GM23338 (cell line): ENCODE results near the gene GSTA1. TPM values are rescaled to one million over a fixed set of nuclear protein-coding genes. Genes with fewer than 3 reads are reported as not detected.
"Not testable (repeated sequence)": the region's sequence is repeated elsewhere in the genome, so short reads cannot be mapped to it uniquely, and the experiment has no call there.

Source experiments
- ATAC-seq: fragments of 200-7000 bp; cut with Tn5 transposase; 3 replicates; pipeline ENCODE4 v1.9.1; 2020
- DNase-seq: peaks from one replicate; pipeline ENCODE4 v3.0.0-alpha.2; 2015; ENCODE audit warnings: low spot score
- H2AFZ ChIP-seq: fragments of 200-600 bp; sonication (generic); 2 replicates; pipeline ENCODE4 v1.8.0; 2016; ENCODE audit warnings: antibody characterized with exemption, mild to moderate bottlenecking, moderate library complexity
- H3F3A ChIP-seq: fragments of 200-600 bp; sonication (generic); replicated peaks from 2 replicates; pipeline ENCODE4 v1.8.0; 2017; ENCODE audit warnings: antibody characterized with exemption, mixed run types, low read depth
- H3K27ac ChIP-seq: fragments of 200-600 bp; sonication (generic); 2 replicates; pipeline ENCODE4 v1.6.1; 2016; ENCODE audit warnings: low read depth
- H3K27me3 ChIP-seq: fragments of 200-600 bp; sonication (generic); 2 replicates; pipeline ENCODE4 v1.8.0; 2016; ENCODE audit warnings: mild to moderate bottlenecking, mixed run types, moderate library complexity; ENCODE audit not compliant: insufficient read depth
- H3K36me3 ChIP-seq: fragments of 200-600 bp; sonication (generic); 2 replicates; pipeline ENCODE4 v1.8.0; 2016; ENCODE audit warnings: mild to moderate bottlenecking; ENCODE audit not compliant: insufficient read depth
- H3K4me1 ChIP-seq: fragments of 200-600 bp; sonication (generic); 2 replicates; pipeline ENCODE4 v1.8.0; 2016; ENCODE audit warnings: mild to moderate bottlenecking, moderate library complexity; ENCODE audit not compliant: insufficient read depth
- H3K4me2 ChIP-seq: fragments of 200-600 bp; sonication (generic); 2 replicates; pipeline ENCODE4 v1.7.1; 2017; ENCODE audit warnings: mixed run types
- H3K4me3 ChIP-seq: fragments of 200-600 bp; sonication (generic); 2 replicates; pipeline ENCODE4 v1.6.1; 2016; ENCODE audit warnings: mixed run types
- H3K79me2 ChIP-seq: fragments of 200-600 bp; sonication (generic); replicated peaks from 2 replicates; pipeline ENCODE4 v1.8.0; 2017; ENCODE audit warnings: mild to moderate bottlenecking; ENCODE audit not compliant: insufficient read depth
- H3K9me2 ChIP-seq: fragments of 200-600 bp; sonication (generic); 2 replicates; pipeline ENCODE4 v1.8.0; 2017; ENCODE audit not compliant: insufficient read depth
- H4K20me1 ChIP-seq: fragments of 200-600 bp; sonication (generic); replicated peaks from 2 replicates; pipeline ENCODE4 v1.8.0; 2017; ENCODE audit warnings: mild to moderate bottlenecking; ENCODE audit not compliant: insufficient read depth
- H3K27ac Mint-ChIP-seq: 2 replicates; pipeline ENCODE4 v1.8.0; 2020; ENCODE audit warnings: inconsistent platforms, mild to moderate bottlenecking, moderate library complexity, mixed read lengths
- H3K27me3 Mint-ChIP-seq: 3 replicates; pipeline ENCODE4 v1.8.0; 2022; ENCODE audit warnings: low read depth, mild to moderate bottlenecking, moderate library complexity, mixed read lengths, inconsistent platforms; ENCODE audit not compliant: insufficient read depth, poor library complexity
- H3K36me3 Mint-ChIP-seq: 3 replicates; pipeline ENCODE4 v1.8.0; 2021; ENCODE audit warnings: low read depth, mild to moderate bottlenecking, inconsistent platforms, moderate library complexity, mixed read lengths
- H3K4me1 Mint-ChIP-seq: 3 replicates; pipeline ENCODE4 v1.8.0; 2020; ENCODE audit warnings: mild to moderate bottlenecking, inconsistent platforms, mixed read lengths
- H3K4me3 Mint-ChIP-seq: 3 replicates; pipeline ENCODE4 v1.8.0; 2021; ENCODE audit warnings: moderate library complexity, mild to moderate bottlenecking, inconsistent platforms, mixed read lengths
- H3K9me3 Mint-ChIP-seq: 3 replicates; pipeline ENCODE4 v1.8.0; 2020; ENCODE audit warnings: moderate library complexity, mild to moderate bottlenecking, inconsistent platforms, mixed read lengths
- CREB1 ChIP-seq: fragments of 250-450 bp; sonication (Bioruptor Pico); IDR thresholded peaks from 2 replicates; pipeline ENCODE4 v1.5.0; 2020; ENCODE audit warnings: low read depth, mild to moderate bottlenecking, moderate library complexity
- EZH2phosphoT487 ChIP-seq: fragments of 200-600 bp; sonication (generic); IDR thresholded peaks from one replicate; pipeline ENCODE4 v1.8.1; 2018; ENCODE audit warnings: antibody characterized with exemption; ENCODE audit not compliant: unreplicated experiment
- ZNF114 ChIP-seq: fragments of 250-450 bp; sonication (Bioruptor Pico); IDR thresholded peaks from 2 replicates; pipeline ENCODE4 v1.5.0; 2020; ENCODE audit warnings: mild to moderate bottlenecking, moderate library complexity
- ZNF331 ChIP-seq: fragments of 250-450 bp; sonication (Bioruptor Pico); IDR thresholded peaks from 2 replicates; pipeline ENCODE4 v1.5.0; 2020; ENCODE audit warnings: low read depth, mild to moderate bottlenecking, moderate library complexity
- long read RNA-seq: library from polyadenylated mRNA; unstranded; transcript quantifications from one replicate; pipeline ENCODE4 v2.0.0, GENCODE V29; 2020; ENCODE audit not compliant: unreplicated experiment
- polyA plus RNA-seq: library from polyadenylated mRNA; unstranded; fragments of >200 nt; fragmentation: Nextera tagmentation; extraction: Ambion mirVana; gene quantifications from 2 replicates; pipeline ENCODE4 v1.2.1, GENCODE V29; 2016
- total RNA-seq: library from RNA; depleted of rRNA; stranded (reverse); fragments of >200 nt; shearing (Covaris generic); gene quantifications from 2 replicates; pipeline ENCODE4 v1.2.3, GENCODE V29; 2014; rRNA removed
- TF ChIP-seq, protein P1 (sequence below), 2 experiments: fragments of 200-600 bp in 1 of 2; sonication (generic) in 1 of 2; conservative IDR thresholded peaks; 2 replicates each; pipeline versions ENCODE4 v1.5.1 to v1.6.1; 2016 to 2017; ENCODE audit warnings: antibody characterized with exemption in 2 of 2, low read depth in 2 of 2, mild to moderate bottlenecking in 2 of 2, moderate library complexity in 1 of 2
- TF ChIP-seq, protein P2 (sequence below): fragments of 250-450 bp; sonication (Bioruptor Pico); IDR thresholded peaks from 2 replicates; pipeline ENCODE4 v1.5.0; 2020; ENCODE audit warnings: mild to moderate bottlenecking, moderate library complexity
- TF ChIP-seq, protein P3 (sequence below): IDR thresholded peaks from 2 replicates; pipeline ENCODE4 v1.6.1; 2016; ENCODE audit warnings: antibody characterized with exemption
- TF ChIP-seq, protein P4 (sequence below): IDR thresholded peaks from one replicate; pipeline ENCODE4 v1.6.1; 2018; ENCODE audit warnings: antibody characterized with exemption; ENCODE audit not compliant: unreplicated experiment

The GSTA1 gene
- not detected in 2 replicates for total RNA-seq
- polyA plus RNA-seq: not detected in 2 replicates
- long read RNA-seq: 0 reads

DNA sequence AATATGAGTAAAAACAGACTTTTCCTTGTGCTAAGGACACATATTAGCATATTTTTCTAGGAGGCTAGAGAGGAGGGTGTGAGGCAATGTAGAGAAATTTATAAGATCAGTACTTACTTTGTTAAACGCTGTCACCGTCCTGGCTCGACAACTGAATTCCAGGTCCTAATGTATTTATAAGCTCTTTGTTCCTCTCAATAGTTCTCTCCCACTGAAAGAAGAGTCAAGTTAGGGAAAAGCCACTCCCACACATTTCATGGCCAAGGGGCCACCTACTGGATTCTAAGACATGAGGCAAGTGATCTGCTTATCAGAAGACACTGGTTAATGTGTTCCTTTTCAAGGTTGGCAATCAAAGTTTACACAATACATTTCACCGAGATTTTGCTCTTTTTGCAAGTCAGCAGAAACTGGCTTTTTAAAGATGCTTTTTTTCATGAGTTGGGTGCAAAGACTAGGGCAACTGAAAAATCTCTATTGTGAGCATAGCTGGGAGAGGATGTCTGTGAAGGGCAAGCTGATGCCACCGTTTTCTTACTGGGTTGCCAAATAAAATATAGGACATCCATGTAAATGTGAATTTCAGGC is at the start of gene GSTA1:
TSS of gene GSTA1 (minus strand) at position 149 of the 588 bp plus-strand sequence. CDS start 4,549 bp downstream, outside the sequence.
- H3K4me1 ChIP-seq, H3K79me2 ChIP-seq, H3K27me3 Mint-ChIP-seq, H3K27ac Mint-ChIP-seq, H3K9me2 ChIP-seq, H3K4me1 Mint-ChIP-seq, H3K4me2 ChIP-seq, H3K4me3 ChIP-seq, H3K9me3 Mint-ChIP-seq, H3K36me3 Mint-ChIP-seq, H3K27ac ChIP-seq, H2AFZ ChIP-seq, H4K20me1 ChIP-seq, H3K36me3 ChIP-seq, H3K4me3 Mint-ChIP-seq, H3K27me3 ChIP-seq, H3F3A ChIP-seq: not testable (repeated sequence)
- DNase-seq (peak; percentile 44), ATAC-seq (peak; percentile 84)
- TF ChIP-seq, protein P1, sequence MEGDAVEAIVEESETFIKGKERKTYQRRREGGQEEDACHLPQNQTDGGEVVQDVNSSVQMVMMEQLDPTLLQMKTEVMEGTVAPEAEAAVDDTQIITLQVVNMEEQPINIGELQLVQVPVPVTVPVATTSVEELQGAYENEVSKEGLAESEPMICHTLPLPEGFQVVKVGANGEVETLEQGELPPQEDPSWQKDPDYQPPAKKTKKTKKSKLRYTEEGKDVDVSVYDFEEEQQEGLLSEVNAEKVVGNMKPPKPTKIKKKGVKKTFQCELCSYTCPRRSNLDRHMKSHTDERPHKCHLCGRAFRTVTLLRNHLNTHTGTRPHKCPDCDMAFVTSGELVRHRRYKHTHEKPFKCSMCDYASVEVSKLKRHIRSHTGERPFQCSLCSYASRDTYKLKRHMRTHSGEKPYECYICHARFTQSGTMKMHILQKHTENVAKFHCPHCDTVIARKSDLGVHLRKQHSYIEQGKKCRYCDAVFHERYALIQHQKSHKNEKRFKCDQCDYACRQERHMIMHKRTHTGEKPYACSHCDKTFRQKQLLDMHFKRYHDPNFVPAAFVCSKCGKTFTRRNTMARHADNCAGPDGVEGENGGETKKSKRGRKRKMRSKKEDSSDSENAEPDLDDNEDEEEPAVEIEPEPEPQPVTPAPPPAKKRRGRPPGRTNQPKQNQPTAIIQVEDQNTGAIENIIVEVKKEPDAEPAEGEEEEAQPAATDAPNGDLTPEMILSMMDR (conservative IDR thresholded peaks at IDR 0.05; ENCODE audit: low read depth in 2 of 2): peak in 1 of 2 experiments; percentile 26; a peak in 1 of 4 replicates

DNA sequence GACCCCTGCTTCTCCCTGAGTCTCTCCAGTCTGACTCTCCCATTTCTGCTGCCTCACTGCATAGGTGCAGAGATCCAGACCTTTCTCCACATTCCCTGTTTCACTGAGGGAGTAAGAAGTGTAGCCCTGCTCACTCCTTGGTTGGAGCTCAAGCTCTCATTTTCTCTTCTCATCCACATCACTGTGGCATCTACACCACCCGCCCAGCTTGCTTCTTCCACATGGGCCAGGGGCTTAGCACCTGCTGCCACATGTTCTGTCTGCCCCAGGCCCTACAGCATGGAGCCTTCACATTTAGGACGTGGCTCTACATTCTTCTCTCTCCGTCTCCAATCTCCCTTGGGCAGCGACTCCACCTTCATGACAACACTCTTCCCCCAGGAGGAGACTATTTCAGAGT is 45.5 kb upstream of the GSTA1 start:
- no peak for ATAC-seq
- no peaks in the 10 kb centered on the region for H4K20me1 ChIP-seq
- peaks cover 19% of the 10 kb centered on the region for H3K9me3 Mint-ChIP-seq
- TF ChIP-seq, protein P2, sequence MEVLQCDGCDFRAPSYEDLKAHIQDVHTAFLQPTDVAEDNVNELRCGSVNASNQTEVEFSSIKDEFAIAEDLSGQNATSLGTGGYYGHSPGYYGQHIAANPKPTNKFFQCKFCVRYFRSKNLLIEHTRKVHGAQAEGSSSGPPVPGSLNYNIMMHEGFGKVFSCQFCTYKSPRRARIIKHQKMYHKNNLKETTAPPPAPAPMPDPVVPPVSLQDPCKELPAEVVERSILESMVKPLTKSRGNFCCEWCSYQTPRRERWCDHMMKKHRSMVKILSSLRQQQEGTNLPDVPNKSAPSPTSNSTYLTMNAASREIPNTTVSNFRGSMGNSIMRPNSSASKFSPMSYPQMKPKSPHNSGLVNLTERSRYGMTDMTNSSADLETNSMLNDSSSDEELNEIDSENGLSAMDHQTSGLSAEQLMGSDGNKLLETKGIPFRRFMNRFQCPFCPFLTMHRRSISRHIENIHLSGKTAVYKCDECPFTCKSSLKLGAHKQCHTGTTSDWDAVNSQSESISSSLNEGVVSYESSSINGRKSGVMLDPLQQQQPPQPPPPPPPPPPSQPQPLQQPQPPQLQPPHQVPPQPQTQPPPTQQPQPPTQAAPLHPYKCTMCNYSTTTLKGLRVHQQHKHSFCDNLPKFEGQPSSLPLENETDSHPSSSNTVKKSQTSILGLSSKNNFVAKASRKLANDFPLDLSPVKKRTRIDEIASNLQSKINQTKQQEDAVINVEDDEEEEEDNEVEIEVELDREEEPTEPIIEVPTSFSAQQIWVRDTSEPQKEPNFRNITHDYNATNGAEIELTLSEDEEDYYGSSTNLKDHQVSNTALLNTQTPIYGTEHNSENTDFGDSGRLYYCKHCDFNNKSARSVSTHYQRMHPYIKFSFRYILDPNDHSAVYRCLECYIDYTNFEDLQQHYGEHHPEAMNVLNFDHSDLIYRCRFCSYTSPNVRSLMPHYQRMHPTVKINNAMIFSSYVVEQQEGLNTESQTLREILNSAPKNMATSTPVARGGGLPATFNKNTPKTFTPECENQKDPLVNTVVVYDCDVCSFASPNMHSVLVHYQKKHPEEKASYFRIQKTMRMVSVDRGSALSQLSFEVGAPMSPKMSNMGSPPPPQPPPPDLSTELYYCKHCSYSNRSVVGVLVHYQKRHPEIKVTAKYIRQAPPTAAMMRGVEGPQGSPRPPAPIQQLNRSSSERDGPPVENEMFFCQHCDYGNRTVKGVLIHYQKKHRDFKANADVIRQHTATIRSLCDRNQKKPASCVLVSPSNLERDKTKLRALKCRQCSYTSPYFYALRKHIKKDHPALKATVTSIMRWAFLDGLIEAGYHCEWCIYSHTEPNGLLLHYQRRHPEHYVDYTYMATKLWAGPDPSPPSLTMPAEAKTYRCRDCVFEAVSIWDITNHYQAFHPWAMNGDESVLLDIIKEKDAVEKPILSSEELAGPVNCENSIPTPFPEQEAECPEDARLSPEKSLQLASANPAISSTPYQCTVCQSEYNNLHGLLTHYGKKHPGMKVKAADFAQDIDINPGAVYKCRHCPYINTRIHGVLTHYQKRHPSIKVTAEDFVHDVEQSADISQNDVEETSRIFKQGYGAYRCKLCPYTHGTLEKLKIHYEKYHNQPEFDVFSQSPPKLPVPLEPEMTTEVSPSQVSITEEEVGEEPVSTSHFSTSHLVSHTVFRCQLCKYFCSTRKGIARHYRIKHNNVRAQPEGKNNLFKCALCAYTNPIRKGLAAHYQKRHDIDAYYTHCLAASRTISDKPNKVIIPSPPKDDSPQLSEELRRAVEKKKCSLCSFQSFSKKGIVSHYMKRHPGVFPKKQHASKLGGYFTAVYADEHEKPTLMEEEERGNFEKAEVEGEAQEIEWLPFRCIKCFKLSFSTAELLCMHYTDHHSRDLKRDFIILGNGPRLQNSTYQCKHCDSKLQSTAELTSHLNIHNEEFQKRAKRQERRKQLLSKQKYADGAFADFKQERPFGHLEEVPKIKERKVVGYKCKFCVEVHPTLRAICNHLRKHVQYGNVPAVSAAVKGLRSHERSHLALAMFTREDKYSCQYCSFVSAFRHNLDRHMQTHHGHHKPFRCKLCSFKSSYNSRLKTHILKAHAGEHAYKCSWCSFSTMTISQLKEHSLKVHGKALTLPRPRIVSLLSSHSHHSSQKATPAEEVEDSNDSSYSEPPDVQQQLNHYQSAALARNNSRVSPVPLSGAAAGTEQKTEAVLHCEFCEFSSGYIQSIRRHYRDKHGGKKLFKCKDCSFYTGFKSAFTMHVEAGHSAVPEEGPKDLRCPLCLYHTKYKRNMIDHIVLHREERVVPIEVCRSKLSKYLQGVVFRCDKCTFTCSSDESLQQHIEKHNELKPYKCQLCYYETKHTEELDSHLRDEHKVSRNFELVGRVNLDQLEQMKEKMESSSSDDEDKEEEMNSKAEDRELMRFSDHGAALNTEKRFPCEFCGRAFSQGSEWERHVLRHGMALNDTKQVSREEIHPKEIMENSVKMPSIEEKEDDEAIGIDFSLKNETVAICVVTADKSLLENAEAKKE (CRISPR knock-in tag): no peak
- TF ChIP-seq ZNF331 (CRISPR knock-in tag): no peak
- TF ChIP-seq, protein P3, sequence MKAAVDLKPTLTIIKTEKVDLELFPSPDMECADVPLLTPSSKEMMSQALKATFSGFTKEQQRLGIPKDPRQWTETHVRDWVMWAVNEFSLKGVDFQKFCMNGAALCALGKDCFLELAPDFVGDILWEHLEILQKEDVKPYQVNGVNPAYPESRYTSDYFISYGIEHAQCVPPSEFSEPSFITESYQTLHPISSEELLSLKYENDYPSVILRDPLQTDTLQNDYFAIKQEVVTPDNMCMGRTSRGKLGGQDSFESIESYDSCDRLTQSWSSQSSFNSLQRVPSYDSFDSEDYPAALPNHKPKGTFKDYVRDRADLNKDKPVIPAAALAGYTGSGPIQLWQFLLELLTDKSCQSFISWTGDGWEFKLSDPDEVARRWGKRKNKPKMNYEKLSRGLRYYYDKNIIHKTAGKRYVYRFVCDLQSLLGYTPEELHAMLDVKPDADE: no peak
- no peak for TF ChIP-seq EZH2phosphoT487
- TF ChIP-seq, protein P4, sequence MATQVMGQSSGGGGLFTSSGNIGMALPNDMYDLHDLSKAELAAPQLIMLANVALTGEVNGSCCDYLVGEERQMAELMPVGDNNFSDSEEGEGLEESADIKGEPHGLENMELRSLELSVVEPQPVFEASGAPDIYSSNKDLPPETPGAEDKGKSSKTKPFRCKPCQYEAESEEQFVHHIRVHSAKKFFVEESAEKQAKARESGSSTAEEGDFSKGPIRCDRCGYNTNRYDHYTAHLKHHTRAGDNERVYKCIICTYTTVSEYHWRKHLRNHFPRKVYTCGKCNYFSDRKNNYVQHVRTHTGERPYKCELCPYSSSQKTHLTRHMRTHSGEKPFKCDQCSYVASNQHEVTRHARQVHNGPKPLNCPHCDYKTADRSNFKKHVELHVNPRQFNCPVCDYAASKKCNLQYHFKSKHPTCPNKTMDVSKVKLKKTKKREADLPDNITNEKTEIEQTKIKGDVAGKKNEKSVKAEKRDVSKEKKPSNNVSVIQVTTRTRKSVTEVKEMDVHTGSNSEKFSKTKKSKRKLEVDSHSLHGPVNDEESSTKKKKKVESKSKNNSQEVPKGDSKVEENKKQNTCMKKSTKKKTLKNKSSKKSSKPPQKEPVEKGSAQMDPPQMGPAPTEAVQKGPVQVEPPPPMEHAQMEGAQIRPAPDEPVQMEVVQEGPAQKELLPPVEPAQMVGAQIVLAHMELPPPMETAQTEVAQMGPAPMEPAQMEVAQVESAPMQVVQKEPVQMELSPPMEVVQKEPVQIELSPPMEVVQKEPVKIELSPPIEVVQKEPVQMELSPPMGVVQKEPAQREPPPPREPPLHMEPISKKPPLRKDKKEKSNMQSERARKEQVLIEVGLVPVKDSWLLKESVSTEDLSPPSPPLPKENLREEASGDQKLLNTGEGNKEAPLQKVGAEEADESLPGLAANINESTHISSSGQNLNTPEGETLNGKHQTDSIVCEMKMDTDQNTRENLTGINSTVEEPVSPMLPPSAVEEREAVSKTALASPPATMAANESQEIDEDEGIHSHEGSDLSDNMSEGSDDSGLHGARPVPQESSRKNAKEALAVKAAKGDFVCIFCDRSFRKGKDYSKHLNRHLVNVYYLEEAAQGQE: no peak
- no peak for TF ChIP-seq CREB1
- no peak for TF ChIP-seq ZNF114 (CRISPR knock-in tag)

More for the DNA sequence above, 45.5 kb upstream of the GSTA1 start:
- Histone ChIP-seq H3F3A (no peaks in the 10 kb centered on the region), H3K79me2 (no peaks in the 10 kb centered on the region), H3K4me1 (no peaks in the 10 kb centered on the region), H3K4me3 (no peak overlapping the region), H3K36me3 (no peaks in the 10 kb centered on the region), H3K9me2 (no peaks in the 10 kb centered on the region), H3K4me2 (no peak overlapping the region), H3K27me3 (no peaks in the 10 kb centered on the region), H2AFZ (no peak overlapping the region), H3K27ac (no peak overlapping the region)
- Mint-ChIP-seq H3K36me3 (peaks cover 11% of the 10 kb centered on the region; the same call in 2 of the 3 replicates), H3K4me3 (no peak overlapping the region), H3K4me1 (no peaks in the 10 kb centered on the region), H3K27ac (no peak overlapping the region), H3K27me3 (no peaks in the 10 kb centered on the region)
- no peak for DNase-seq
